ENCODE measurements around the gene AIFM1. TPM values are rescaled to one million over a fixed set of nuclear protein-coding genes. Genes with fewer than 3 reads are reported as not detected.

The AIFM1 gene
- total and polyA plus RNA-seq, 2 of the 4 experiments (the other 2 are of a cell fraction), result 22.0 to 27.4 TPM

DNA sequence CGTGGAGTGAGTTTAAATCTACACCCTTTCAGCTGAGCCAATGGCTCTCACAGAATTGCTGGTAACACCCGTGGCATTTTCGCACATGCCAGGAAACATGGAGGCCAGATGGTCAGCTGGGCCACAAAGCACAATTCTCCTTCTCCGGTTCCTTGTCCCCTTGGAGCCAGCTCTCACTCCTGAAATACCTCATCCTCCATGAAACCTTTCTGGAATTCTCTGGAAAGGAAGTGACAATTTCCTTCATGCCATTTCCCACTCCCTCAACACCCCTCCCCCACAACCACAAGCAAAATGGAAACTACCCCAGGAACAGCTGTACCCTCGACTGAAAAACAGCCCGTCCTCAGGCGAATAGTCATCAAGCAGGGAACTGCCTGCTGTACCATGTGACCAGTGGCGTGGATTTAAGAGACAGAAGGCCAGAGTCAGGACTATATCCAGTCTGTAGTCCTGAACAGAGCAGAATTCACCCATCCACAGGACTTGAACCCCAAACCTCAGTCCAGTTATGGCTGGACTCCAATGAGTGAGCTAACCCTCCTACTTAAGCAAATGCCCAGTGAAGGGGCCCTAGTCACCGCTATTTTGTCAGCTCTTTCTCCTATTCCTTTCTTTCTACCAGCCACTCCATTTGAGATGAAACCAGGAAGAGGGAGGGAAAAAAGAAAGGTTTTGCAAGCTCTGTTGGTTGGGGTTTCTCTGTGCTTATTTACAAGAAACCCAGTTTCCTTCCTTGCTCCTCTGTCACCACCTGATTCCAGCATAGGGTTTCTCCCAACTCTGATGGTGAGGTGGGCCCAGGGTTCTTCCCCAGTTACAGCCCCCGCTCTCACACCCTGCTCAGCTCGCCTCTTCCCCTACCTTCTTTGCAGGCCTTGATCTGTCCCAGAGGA, 79.8 kb downstream of the AIFM1 start:
- H2AK9ac ChIP-seq (replicated peaks; ENCODE audit: low read depth, low read length, poor library complexity), result no peak overlapping the region
- intact Hi-C loops (cut with micrococcal nuclease) (no loop called here), in situ Hi-C loops (cut with MboI; ENCODE audit: low sequenced_read_pairs) (no loop called here), dilution Hi-C loops (cut with HindIII; ENCODE audit: low sequenced_read_pairs, unreplicated experiment) (no loop called here)
- H4K5ac ChIP-seq (ENCODE audit: low read depth, low read length), result no peak overlapping the region
- CTCF ChIA-PET, result no interaction called here
- no peak overlapping the region for H2BK120ac ChIP-seq (ENCODE audit: low read depth, low read length)
- H2AK5ac ChIP-seq (ENCODE audit: low read depth, low read length), result 0 out of 2 replicates have a peak overlapping the region, but pooled peaks have one; percentile 10
- H4K8ac ChIP-seq (ENCODE audit: low read depth in 2 of 2, low read length in 2 of 2), result no peak overlapping the region
- no peak overlapping the region for H3K56ac ChIP-seq (ENCODE audit: extremely low read depth, insufficient read depth, low read length)
- peaks cover 43% of the 10 kb centered on the region for H4K20me1 ChIP-seq (ENCODE audit: insufficient read depth, low read length)
- H3K9me1 ChIP-seq (ENCODE audit: insufficient read depth, low read length), result peaks cover 11% of the 10 kb centered on the region
- no peak overlapping the region for H3K14ac ChIP-seq (replicated peaks; ENCODE audit: low read depth, low read length)
- no peak overlapping the region for H3K4me2 ChIP-seq (ENCODE audit: low read depth, low read length)
- BruUV-seq (replicated peaks), result no TSS peak
- H2BK15ac ChIP-seq (ENCODE audit: low read depth, low read length), result no peak overlapping the region
- no peak overlapping the region for H3K4ac ChIP-seq (ENCODE audit: low read depth, low read length)
- H3K4me1 ChIP-seq (ENCODE audit: control insufficient read depth, insufficient read depth, low read length), result peaks cover 5% of the 10 kb centered on the region; the same call in 1 of the 2 replicates
- DNase-seq, result peak; percentile 16
- H3K79me1 ChIP-seq (ENCODE audit: low read depth in 1 of 2, low read length in 2 of 2), result peaks cover 0 to 48% of the 10 kb centered on the region in 2 experiments; a peak in 3 of 4 replicates
- H4K91ac ChIP-seq (ENCODE audit: insufficient read depth, low read depth, low read length), result no peak overlapping the region
- 72% methylated on average over 6 of the region's 11 CpGs; no CpG with 5 or more reads in 1 of the 2 experiments for WGBS, 2 experiments (ENCODE audit: extremely low coverage in 2 of 2, insufficient read length in 1 of 2)
- no peak overlapping the region for H2BK5ac ChIP-seq (ENCODE audit: low read depth, low read length, poor library complexity, severe bottlenecking)
- no peak overlapping the region for H3K23ac ChIP-seq (ENCODE audit: low read depth, low read length)
- no peaks in the 10 kb centered on the region; the same call in 1 of the 2 replicates for H3K27me3 ChIP-seq (ENCODE audit: control insufficient read depth, insufficient read depth, low read length)
- ATAC-seq (ENCODE audit: low read depth), result no peak
- no peaks in the 10 kb centered on the region for H3K9me3 ChIP-seq (ENCODE audit: control insufficient read depth, insufficient read depth, low read length)
- H3K9ac ChIP-seq (ENCODE audit: low read depth, low read length), result no peak overlapping the region
- no peak overlapping the region for H3K18ac ChIP-seq (ENCODE audit: low read depth, low read length)
- no peak overlapping the region for H3K4me3 ChIP-seq (ENCODE audit: insufficient read depth, low read depth, low read length)
- H2BK20ac ChIP-seq (ENCODE audit: low read depth, low read length), result no peak overlapping the region
- POLR2A ChIA-PET (ENCODE audit: unreplicated experiment), result no interaction called here
- no peak overlapping the region for H2AFZ ChIP-seq (replicated peaks; ENCODE audit: low read length, poor library complexity)
- no peak overlapping the region for H3K27ac ChIP-seq (ENCODE audit: insufficient read depth, low read length)
- H3K36me3 ChIP-seq (ENCODE audit: control insufficient read depth, insufficient read depth, low read length), result peaks cover 2% of the 10 kb centered on the region; the same call in 1 of the 2 replicates
- TF ChIP-seq NFE2L2 (IDR thresholded peaks at IDR 0.05; ENCODE audit: low read depth, low read length) (no peak), POLR2A (IDR thresholded peaks at IDR 0.05; ENCODE audit: low read depth, low read length) (no peak), FOS (IDR thresholded peaks at IDR 0.05; ENCODE audit: low read depth, low read length) (no peak), CHD1 (IDR thresholded peaks at IDR 0.05; ENCODE audit: low read depth, low read length) (no peak), RFX5 (IDR thresholded peaks at IDR 0.05; ENCODE audit: low read depth, low read length) (no peak), MAFK (IDR thresholded peaks at IDR 0.05; ENCODE audit: low read depth, low read length) (no peak), MXI1 (IDR thresholded peaks at IDR 0.05; ENCODE audit: borderline replicate concordance, low read depth, low read length) (no peak), MAZ (IDR thresholded peaks at IDR 0.05; ENCODE audit: borderline replicate concordance, low read depth, low read length) (no peak), RCOR1 (IDR thresholded peaks at IDR 0.05; ENCODE audit: insufficient replicate concordance, low read length) (no peak), RAD21 (IDR thresholded peaks at IDR 0.05; ENCODE audit: low read length) (no peak), CEBPB (IDR thresholded peaks at IDR 0.05; ENCODE audit: low read depth, low read length) (no peak)
- TF ChIP-seq, protein P1, sequence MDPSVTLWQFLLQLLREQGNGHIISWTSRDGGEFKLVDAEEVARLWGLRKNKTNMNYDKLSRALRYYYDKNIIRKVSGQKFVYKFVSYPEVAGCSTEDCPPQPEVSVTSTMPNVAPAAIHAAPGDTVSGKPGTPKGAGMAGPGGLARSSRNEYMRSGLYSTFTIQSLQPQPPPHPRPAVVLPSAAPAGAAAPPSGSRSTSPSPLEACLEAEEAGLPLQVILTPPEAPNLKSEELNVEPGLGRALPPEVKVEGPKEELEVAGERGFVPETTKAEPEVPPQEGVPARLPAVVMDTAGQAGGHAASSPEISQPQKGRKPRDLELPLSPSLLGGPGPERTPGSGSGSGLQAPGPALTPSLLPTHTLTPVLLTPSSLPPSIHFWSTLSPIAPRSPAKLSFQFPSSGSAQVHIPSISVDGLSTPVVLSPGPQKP (IDR thresholded peaks at IDR 0.05; ENCODE audit: borderline replicate concordance, low read depth, low read length), result no peak
- TF ChIP-seq, protein P2, sequence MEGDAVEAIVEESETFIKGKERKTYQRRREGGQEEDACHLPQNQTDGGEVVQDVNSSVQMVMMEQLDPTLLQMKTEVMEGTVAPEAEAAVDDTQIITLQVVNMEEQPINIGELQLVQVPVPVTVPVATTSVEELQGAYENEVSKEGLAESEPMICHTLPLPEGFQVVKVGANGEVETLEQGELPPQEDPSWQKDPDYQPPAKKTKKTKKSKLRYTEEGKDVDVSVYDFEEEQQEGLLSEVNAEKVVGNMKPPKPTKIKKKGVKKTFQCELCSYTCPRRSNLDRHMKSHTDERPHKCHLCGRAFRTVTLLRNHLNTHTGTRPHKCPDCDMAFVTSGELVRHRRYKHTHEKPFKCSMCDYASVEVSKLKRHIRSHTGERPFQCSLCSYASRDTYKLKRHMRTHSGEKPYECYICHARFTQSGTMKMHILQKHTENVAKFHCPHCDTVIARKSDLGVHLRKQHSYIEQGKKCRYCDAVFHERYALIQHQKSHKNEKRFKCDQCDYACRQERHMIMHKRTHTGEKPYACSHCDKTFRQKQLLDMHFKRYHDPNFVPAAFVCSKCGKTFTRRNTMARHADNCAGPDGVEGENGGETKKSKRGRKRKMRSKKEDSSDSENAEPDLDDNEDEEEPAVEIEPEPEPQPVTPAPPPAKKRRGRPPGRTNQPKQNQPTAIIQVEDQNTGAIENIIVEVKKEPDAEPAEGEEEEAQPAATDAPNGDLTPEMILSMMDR (conservative IDR thresholded peaks at IDR 0.05; ENCODE audit: low read depth, low read length), result no peak
- TF ChIP-seq, protein P3, sequence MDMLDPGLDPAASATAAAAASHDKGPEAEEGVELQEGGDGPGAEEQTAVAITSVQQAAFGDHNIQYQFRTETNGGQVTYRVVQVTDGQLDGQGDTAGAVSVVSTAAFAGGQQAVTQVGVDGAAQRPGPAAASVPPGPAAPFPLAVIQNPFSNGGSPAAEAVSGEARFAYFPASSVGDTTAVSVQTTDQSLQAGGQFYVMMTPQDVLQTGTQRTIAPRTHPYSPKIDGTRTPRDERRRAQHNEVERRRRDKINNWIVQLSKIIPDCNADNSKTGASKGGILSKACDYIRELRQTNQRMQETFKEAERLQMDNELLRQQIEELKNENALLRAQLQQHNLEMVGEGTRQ (IDR thresholded peaks at IDR 0.05; ENCODE audit: low read depth, low read length), result no peak

Data from IMR-90 (cell line).